ENCODE measurements around the gene BEST1.
"Not testable (repeated sequence)": the region's sequence is repeated elsewhere in the genome, so short reads cannot be mapped to it uniquely, and the experiment has no call there.

BEST1 gene

GRCh38 chr11:61994981-61995380 lies 44.8 kb downstream of the BEST1 start:
- TF ChIP-seq, protein P1, sequence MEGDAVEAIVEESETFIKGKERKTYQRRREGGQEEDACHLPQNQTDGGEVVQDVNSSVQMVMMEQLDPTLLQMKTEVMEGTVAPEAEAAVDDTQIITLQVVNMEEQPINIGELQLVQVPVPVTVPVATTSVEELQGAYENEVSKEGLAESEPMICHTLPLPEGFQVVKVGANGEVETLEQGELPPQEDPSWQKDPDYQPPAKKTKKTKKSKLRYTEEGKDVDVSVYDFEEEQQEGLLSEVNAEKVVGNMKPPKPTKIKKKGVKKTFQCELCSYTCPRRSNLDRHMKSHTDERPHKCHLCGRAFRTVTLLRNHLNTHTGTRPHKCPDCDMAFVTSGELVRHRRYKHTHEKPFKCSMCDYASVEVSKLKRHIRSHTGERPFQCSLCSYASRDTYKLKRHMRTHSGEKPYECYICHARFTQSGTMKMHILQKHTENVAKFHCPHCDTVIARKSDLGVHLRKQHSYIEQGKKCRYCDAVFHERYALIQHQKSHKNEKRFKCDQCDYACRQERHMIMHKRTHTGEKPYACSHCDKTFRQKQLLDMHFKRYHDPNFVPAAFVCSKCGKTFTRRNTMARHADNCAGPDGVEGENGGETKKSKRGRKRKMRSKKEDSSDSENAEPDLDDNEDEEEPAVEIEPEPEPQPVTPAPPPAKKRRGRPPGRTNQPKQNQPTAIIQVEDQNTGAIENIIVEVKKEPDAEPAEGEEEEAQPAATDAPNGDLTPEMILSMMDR (IDR thresholded peaks at IDR 0.05; ENCODE audit: borderline replicate concordance, control extremely low read depth, extremely low read depth, insufficient read depth, missing control alignments): no peak
- in situ Hi-C loops (cut with MboI; ENCODE audit: low sequenced_read_pairs, unreplicated experiment): no loop called here
- no peak for DNase-seq (ENCODE audit: low spot score)

GRCh38 chr11:61996933-61997332 lies 46.8 kb downstream of the BEST1 start:
- in situ Hi-C loops (cut with MboI; ENCODE audit: low sequenced_read_pairs, unreplicated experiment): no loop called here
- peak; percentile 15 for DNase-seq (ENCODE audit: low spot score)
- TF ChIP-seq, protein P1 (IDR thresholded peaks at IDR 0.05; ENCODE audit: borderline replicate concordance, control extremely low read depth, extremely low read depth, insufficient read depth, missing control alignments): no peak

GRCh38 chr11:61999141-61999975 lies 49.2 kb downstream of the BEST1 start:
- TF ChIP-seq, protein P1 (IDR thresholded peaks at IDR 0.05; ENCODE audit: borderline replicate concordance, control extremely low read depth, extremely low read depth, insufficient read depth, missing control alignments): no peak
- no peak for DNase-seq (ENCODE audit: low spot score)
- in situ Hi-C loops (cut with MboI; ENCODE audit: low sequenced_read_pairs, unreplicated experiment): no loop called here

- in situ Hi-C loops (cut with MboI; ENCODE audit: low sequenced_read_pairs, unreplicated experiment): no loop called here
- no peak for DNase-seq (ENCODE audit: low spot score)
- TF ChIP-seq, protein P1 (IDR thresholded peaks at IDR 0.05; ENCODE audit: borderline replicate concordance, control extremely low read depth, extremely low read depth, insufficient read depth, missing control alignments): no peak
Observed at GRCh38 chr11:62000539-62001446, 50.6 kb downstream of the BEST1 start.

DNA sequence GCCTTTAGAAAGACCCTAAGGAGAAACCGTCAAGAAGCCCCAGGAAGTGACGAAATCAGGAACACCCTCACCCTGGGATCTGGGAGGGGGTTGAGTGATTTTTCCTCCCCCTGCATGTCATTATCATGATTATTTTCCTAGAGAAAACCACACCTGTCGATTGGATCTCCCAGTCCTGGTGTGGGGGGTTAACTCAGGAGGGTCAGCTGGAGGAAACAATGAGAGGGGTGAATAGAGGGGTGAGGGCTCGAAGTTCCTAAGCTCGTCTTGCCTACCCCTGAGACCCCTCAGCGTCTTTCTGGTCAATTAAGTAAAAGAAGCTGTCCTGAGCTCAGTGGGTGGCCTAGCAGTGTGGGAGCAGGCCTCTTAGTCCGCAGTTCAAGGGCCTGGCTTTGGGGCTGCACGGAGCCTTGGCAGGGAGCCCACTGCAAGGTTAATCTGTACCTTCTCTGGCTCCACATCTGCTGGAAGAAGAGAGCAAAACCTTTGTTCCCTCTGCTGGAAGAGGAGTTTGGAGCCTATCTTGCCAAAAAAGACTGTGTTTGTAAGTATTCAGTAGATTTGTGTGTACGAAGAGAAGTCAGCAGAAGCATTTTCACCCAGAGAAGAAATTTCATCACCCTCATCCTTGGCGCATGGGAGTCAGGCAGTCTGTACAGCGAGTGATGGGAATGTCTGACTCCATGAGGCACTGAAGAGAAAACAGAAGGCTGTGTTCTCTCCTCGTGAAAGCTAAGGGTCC lies 51.5 kb downstream of the BEST1 start:
- in situ Hi-C loops (cut with MboI; ENCODE audit: low sequenced_read_pairs, unreplicated experiment): no loop called here
- DNase-seq (ENCODE audit: low spot score): no peak
- TF ChIP-seq, protein P1 (IDR thresholded peaks at IDR 0.05; ENCODE audit: borderline replicate concordance, control extremely low read depth, extremely low read depth, insufficient read depth, missing control alignments): no peak

DNA sequence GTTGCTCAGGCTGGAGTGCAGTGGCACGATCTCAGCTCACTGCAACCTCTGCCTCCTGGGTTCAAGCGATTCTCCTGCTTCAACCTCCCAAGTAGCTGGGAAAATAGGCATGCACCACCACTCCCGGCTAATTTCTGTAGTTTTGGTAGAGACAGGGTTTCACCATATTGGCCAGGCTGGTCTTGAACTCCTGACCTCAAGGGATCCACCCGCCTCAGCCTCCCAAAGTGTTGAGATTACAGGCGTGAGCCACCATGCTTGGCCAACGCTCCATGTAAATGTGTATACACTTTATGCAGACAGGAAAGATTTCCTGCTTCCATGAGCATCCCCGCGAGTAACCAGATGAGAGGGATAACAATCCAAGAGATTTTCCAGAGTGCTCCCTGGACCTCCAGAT lies 52.1 kb downstream of the BEST1 start:
- DNase-seq (ENCODE audit: low spot score); in situ Hi-C loops (cut with MboI; ENCODE audit: low sequenced_read_pairs, unreplicated experiment): not testable (repeated sequence)

All from GM13976 (cell line).